Suprapubic skin (tissue), 4 donors: ENCODE data around the gene TNS3. TPM values are rescaled to one million over a fixed set of nuclear protein-coding genes. Genes with fewer than 3 reads are reported as not detected.

Source experiments
- DNase-seq, 2 donors: peaks; one replicate each; pipeline ENCODE4 v3.0.0-alpha.2; 2019; ENCODE audit warnings: low spot score in 2 of 2
- H3K27ac ChIP-seq: fragments of 200-600 bp; sonication (generic); one replicate; pipeline ENCODE4 v1.5.1; 2019
- H3K27me3 ChIP-seq: fragments of 200-600 bp; sonication (generic); one replicate; pipeline ENCODE4 v1.5.1; 2019
- H3K36me3 ChIP-seq: fragments of 200-600 bp; sonication (generic); one replicate; pipeline ENCODE4 v1.5.1; 2019
- H3K4me1 ChIP-seq: fragments of 200-600 bp; sonication (generic); one replicate; pipeline ENCODE4 v1.5.1; 2019
- H3K4me3 ChIP-seq: fragments of 200-600 bp; sonication (generic); one replicate; pipeline ENCODE4 v1.5.1; 2019; ENCODE audit warnings: mild to moderate bottlenecking
- H3K9me3 ChIP-seq: fragments of 200-600 bp; sonication (generic); one replicate; pipeline ENCODE4 v1.5.1; 2019
- EP300 ChIP-seq: sonication (generic); formaldehyde crosslinking; IDR thresholded peaks from one replicate; pipeline ENCODE4 v1.6.1; 2017; ENCODE audit warnings: antibody characterized with exemption
- POLR2A ChIP-seq, 2 donors: fragments of 450-650 bp; IDR thresholded peaks; one replicate each; pipeline ENCODE4 v1.6.1; 2017; ENCODE audit warnings: antibody characterized with exemption in 2 of 2, mild to moderate bottlenecking in 2 of 2, moderate library complexity in 2 of 2
- POLR2AphosphoS5 ChIP-seq, 3 donors: sonication (generic); formaldehyde crosslinking; IDR thresholded peaks; one replicate each; pipeline ENCODE4 v1.6.1; 2017; ENCODE audit warnings: antibody characterized with exemption in 3 of 3
- WGBS: methylation state at CpG from one replicate; pipeline ENCODE4 v1.1.5; 2018; 5-methylcytosine and 5-hydroxymethylcytosine counted together
- total RNA-seq, 4 donors: library from RNA; depleted of rRNA; stranded (reverse); fragments of >200 nt; gene quantifications; one replicate each; pipeline ENCODE4 v1.1.0, GENCODE V29; 2016
- TF ChIP-seq, protein P1 (sequence below), 2 donors: fragments of 200-600 bp in 1 of 2; fragments of 450-650 bp in 1 of 2; sonication (generic) in 1 of 2; IDR thresholded peaks; one replicate each; pipeline ENCODE4 v1.5.1; 2016 to 2019; ENCODE audit warnings: antibody characterized with exemption in 2 of 2, mild to moderate bottlenecking in 1 of 2, moderate library complexity in 1 of 2

The TNS3 gene
- total RNA-seq, 4 donors from 2014 or later = 14.3 to 53.0 (median 31.9) TPM

DNA sequence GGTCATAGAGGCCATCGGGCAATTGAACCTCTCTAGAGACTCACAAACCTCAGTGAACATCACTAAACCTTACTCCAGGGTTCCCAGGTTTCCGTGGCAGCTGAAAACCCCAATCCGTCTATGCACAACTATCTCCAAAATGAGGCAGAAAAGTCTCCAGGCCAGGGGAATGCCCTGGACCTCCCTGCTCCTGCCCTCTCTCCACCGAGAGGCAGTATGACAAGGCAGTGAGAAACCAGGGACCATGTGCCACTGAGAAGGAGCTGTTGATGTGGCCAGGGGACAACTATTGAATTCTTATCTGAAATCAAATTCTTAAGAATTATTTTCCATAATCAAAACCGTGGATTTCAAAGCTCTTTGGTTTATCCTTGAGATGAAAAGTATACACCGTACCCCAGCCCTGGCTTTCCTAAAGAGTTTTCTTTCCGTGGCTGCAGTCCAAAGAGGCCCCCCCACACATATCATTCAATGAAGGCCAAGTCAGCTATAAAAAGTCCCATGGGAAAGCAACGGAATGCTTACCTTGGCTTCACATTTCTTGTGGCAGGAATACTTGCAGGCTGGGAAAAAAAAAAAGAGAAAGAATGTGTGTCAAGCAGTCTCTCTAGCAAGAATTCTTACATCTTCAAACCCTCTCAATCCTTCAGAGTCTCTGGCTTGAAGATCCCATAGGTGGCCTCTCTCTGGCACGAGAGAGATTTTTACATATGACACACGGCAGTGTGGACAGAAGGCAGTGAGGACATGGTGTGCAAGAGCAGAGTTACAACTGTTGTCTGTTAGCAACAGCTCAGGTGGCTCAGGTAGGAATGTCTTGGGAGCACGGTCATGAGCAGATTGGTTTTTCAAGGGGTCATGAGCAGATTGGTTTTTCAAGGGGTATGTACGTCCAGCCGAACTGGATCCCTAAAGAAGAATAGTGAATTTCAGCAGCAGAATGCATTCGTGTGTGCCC lies 75.2 kb downstream of the TNS3 start:
- H3K9me3 ChIP-seq = no peaks in the 10 kb centered on the region
- H3K27me3 ChIP-seq = no peaks in the 10 kb centered on the region
- no peak for DNase-seq
- WGBS = 76% methylated on average over 14 of the region's 14 CpGs
- H3K4me3 ChIP-seq = no peak overlapping the region
- H3K36me3 ChIP-seq = no peaks in the 10 kb centered on the region
- TF ChIP-seq POLR2A (IDR thresholded peaks at IDR 0.05) (no peak), EP300 (no peak), POLR2AphosphoS5 (IDR thresholded peaks at IDR 0.05) (no peak)
- TF ChIP-seq, protein P1, sequence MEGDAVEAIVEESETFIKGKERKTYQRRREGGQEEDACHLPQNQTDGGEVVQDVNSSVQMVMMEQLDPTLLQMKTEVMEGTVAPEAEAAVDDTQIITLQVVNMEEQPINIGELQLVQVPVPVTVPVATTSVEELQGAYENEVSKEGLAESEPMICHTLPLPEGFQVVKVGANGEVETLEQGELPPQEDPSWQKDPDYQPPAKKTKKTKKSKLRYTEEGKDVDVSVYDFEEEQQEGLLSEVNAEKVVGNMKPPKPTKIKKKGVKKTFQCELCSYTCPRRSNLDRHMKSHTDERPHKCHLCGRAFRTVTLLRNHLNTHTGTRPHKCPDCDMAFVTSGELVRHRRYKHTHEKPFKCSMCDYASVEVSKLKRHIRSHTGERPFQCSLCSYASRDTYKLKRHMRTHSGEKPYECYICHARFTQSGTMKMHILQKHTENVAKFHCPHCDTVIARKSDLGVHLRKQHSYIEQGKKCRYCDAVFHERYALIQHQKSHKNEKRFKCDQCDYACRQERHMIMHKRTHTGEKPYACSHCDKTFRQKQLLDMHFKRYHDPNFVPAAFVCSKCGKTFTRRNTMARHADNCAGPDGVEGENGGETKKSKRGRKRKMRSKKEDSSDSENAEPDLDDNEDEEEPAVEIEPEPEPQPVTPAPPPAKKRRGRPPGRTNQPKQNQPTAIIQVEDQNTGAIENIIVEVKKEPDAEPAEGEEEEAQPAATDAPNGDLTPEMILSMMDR (IDR thresholded peaks at IDR 0.05) = no peak
- H3K27ac ChIP-seq = no peak overlapping the region
- H3K4me1 ChIP-seq = peaks cover 11% of the 10 kb centered on the region

DNA sequence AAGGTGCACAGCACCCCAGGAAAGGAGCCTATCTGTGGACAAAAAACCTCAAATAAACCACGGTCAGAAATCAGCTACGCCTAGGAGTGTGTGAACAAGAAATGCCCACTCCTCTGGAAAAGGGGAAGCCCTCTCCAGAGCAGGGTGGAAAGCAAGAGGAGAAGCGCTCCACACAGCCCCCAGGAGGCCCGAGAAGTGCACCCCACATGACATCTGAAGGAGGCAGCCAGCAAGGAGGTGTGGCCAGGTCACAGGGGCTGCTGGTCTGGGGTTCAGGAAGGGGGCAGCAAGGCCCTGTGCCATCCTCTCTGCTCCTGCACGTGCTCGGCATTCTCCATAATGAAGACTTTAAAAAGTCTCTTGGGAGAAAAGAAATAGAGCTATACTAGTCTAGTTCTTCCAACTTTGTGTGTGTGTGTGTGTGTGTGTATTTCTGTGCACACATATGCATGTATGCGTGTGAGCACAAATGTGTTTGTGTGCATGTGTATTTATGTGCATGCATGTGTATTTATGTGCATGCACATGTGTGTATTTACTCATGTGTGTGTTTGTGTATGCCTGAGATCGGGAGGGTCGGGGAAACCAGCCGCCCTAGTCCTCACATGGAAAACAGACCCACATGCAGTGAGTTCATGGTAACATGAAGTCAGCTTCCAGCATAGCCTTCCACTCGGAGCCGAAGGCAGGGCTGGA lies 76.5 kb downstream of the TNS3 start:
- H3K9me3 ChIP-seq = no peaks in the 10 kb centered on the region
- H3K27ac ChIP-seq = no peak overlapping the region
- WGBS = 84% methylated on average over 12 of the region's 12 CpGs
- peaks cover 15% of the 10 kb centered on the region for H3K4me1 ChIP-seq
- TF ChIP-seq POLR2AphosphoS5 (IDR thresholded peaks at IDR 0.05) (no peak), POLR2A (IDR thresholded peaks at IDR 0.05) (no peak), EP300 (no peak)
- TF ChIP-seq, protein P1 (IDR thresholded peaks at IDR 0.05) = no peak
- H3K27me3 ChIP-seq = no peaks in the 10 kb centered on the region
- no peaks in the 10 kb centered on the region for H3K36me3 ChIP-seq
- DNase-seq = no peak
- no peak overlapping the region for H3K4me3 ChIP-seq

DNA sequence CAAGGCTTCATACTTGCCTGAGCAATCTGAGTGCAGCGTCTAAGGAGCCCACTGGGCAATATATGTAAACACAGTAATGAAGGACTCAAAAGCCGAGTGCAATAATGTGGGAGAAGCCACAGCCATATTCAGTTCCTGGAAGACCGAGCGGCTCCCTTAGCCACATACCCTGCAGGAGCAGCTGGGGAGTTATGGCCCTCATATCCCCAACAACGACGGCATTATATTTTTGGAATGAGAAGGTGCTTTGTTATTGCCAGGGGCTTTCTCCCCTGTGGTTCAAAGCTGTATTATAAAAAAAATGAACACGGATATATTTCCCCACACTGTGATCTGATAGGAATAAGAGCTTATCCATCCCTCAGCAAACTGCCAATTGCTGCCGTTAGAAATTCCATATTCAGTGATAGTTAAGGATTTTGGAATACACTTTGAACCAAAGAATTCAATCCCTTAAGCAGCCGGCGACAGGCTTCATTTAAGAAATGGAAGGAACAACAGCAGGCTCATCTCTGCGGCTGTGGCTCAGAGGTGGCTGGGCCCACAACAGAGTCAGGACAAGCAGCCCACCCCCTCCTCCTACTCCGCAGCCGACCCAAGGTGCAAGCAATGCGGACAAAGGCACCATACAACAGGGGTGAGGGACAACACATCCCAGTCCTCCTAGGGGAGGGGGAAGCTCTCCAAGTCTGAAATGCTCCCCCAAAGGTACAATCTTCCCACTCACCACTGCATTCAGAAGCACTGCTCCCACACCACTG lies 77.2 kb downstream of the TNS3 start:
- H3K27me3 ChIP-seq = no peaks in the 10 kb centered on the region
- TF ChIP-seq POLR2AphosphoS5 (IDR thresholded peaks at IDR 0.05) (no peak), EP300 (no peak), POLR2A (IDR thresholded peaks at IDR 0.05) (no peak)
- TF ChIP-seq, protein P1 (IDR thresholded peaks at IDR 0.05) = no peak
- no peaks in the 10 kb centered on the region for H3K9me3 ChIP-seq
- DNase-seq = no peak
- H3K36me3 ChIP-seq = no peaks in the 10 kb centered on the region
- H3K4me3 ChIP-seq = no peak overlapping the region
- no peak overlapping the region for H3K27ac ChIP-seq
- WGBS = 84% methylated on average over 13 of the region's 14 CpGs
- H3K4me1 ChIP-seq = peaks cover 15% of the 10 kb centered on the region

DNA sequence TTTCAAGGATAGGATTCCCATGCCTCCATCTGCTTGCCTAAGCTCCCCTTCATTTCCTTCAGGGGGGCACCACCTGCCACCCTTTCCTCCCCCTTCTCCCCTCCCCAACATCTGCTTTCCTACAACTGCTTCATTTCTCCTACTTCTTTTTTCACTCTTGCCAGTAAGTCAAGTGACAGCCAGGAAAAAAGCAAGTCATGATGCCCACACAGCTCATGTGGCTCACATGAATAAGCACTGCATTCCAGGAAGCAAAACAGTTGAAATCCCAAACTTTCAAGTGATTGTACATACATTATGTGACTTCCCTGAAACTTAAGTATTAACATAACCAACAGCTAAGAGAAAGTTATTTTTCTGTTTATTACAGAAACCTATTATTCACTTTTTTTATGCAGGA lies 78.6 kb downstream of the TNS3 start:
- DNase-seq = no peak
- H3K9me3 ChIP-seq = no peaks in the 10 kb centered on the region
- TF ChIP-seq, protein P1 (IDR thresholded peaks at IDR 0.05) = no peak
- no peak for TF ChIP-seq POLR2A (IDR thresholded peaks at IDR 0.05)
- no peak for TF ChIP-seq POLR2AphosphoS5 (IDR thresholded peaks at IDR 0.05)
- TF ChIP-seq EP300 = no peak
- peaks cover 15% of the 10 kb centered on the region for H3K4me1 ChIP-seq
- no peak overlapping the region for H3K4me3 ChIP-seq
- no peaks in the 10 kb centered on the region for H3K36me3 ChIP-seq
- H3K27ac ChIP-seq = no peak overlapping the region
- H3K27me3 ChIP-seq = no peaks in the 10 kb centered on the region
